VCaP (cell line): Measurements from ENCODE around the gene FGD3.

Experiments
- H3K27ac ChIP-seq: fragments of 450-650 bp; 2 replicates; pipeline ENCODE4 v1.5.1; 2017
- CTCF ChIP-seq: fragments of 450-650 bp; conservative IDR thresholded peaks from 2 replicates; pipeline ENCODE4 v1.5.1; 2017; ENCODE audit warnings: mild to moderate bottlenecking, moderate library complexity

The FGD3 gene

GRCh38 chr9:93030642-93031628 is 83.6 kb downstream of the FGD3 start:
- TF ChIP-seq CTCF = no peak
- no peak overlapping the region for H3K27ac ChIP-seq

GRCh38 chr9:93031629-93032430 is 84.5 kb downstream of the FGD3 start:
- H3K27ac ChIP-seq = no peak overlapping the region
- no peak for TF ChIP-seq CTCF

- H3K27ac ChIP-seq = no peak overlapping the region
- TF ChIP-seq CTCF = no peak
Observed at GRCh38 chr9:93032545-93032944, 85.2 kb downstream of the FGD3 start.

GRCh38 chr9:93033531-93033930 is 86.2 kb downstream of the FGD3 start:
- no peak for TF ChIP-seq CTCF
- no peak overlapping the region for H3K27ac ChIP-seq

GRCh38 chr9:93035106-93035660 is 87.9 kb downstream of the FGD3 start:
- no peak for TF ChIP-seq CTCF
- H3K27ac ChIP-seq = no peak overlapping the region

- H3K27ac ChIP-seq = no peak overlapping the region
Observed at GRCh38 chr9:93035821-93036351, 88.6 kb downstream of the FGD3 start.

More at GRCh38 chr9:93035821-93036351, 88.6 kb downstream of the FGD3 start:
- TF ChIP-seq CTCF = no peak
